ENCODE data around the gene METTL24. TPM values are rescaled to one million over a fixed set of nuclear protein-coding genes. Genes with fewer than 3 reads are reported as not detected.

The METTL24 gene
- total RNA-seq, 2 donors from 2014 or later, result 12.1 to 27.6 TPM

DNA sequence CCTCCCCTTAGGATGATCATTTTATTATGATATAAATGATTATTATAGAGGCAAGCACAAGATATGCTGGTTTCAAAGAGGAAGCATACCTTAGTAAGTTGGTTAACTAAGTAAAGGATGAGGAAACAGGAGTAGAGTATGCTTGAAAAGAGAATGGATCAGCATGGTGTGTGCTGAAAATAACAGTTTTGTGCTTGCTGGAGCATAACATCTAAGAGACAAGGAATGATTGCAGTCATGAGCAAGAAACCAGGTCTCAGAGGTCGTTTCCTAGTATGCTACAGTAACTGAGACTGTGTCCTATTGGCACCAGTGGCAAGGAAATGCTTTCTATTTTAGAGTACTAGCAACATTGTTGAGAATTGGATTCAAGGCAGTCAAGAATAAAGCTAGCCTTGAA, 143.8 kb downstream of the METTL24 start:
- TF ChIP-seq, protein P1, sequence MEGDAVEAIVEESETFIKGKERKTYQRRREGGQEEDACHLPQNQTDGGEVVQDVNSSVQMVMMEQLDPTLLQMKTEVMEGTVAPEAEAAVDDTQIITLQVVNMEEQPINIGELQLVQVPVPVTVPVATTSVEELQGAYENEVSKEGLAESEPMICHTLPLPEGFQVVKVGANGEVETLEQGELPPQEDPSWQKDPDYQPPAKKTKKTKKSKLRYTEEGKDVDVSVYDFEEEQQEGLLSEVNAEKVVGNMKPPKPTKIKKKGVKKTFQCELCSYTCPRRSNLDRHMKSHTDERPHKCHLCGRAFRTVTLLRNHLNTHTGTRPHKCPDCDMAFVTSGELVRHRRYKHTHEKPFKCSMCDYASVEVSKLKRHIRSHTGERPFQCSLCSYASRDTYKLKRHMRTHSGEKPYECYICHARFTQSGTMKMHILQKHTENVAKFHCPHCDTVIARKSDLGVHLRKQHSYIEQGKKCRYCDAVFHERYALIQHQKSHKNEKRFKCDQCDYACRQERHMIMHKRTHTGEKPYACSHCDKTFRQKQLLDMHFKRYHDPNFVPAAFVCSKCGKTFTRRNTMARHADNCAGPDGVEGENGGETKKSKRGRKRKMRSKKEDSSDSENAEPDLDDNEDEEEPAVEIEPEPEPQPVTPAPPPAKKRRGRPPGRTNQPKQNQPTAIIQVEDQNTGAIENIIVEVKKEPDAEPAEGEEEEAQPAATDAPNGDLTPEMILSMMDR (IDR thresholded peaks at IDR 0.05), result no peak
- no peaks in the 10 kb centered on the region for H3K27me3 ChIP-seq (replicated peaks; ENCODE audit: insufficient read depth)
- H3K27ac ChIP-seq, result no peak overlapping the region
- H3K4me1 ChIP-seq (ENCODE audit: control insufficient read depth in 1 of 2, low read depth in 2 of 2), result no peaks in the 10 kb centered on the region
- DNase-seq (ENCODE audit: low spot score), result no peak
- H3K9me3 ChIP-seq, result no peaks in the 10 kb centered on the region
- no peak for ATAC-seq (ENCODE audit: insufficient number of reproducible peaks, low FRiP score, low read depth)
- peaks cover 44% of the 10 kb centered on the region for H3K36me3 ChIP-seq
- no peak overlapping the region for H3K4me3 ChIP-seq

- ATAC-seq (ENCODE audit: insufficient number of reproducible peaks, low FRiP score, low read depth), result no peak
- TF ChIP-seq, protein P1 (IDR thresholded peaks at IDR 0.05), result no peak
- Histone ChIP-seq H3K4me3 (no peak overlapping the region), H3K9me3 (no peaks in the 10 kb centered on the region), H3K27ac (no peak overlapping the region), H3K4me1 (ENCODE audit: control insufficient read depth in 1 of 2, low read depth in 2 of 2) (no peaks in the 10 kb centered on the region), H3K27me3 (replicated peaks; ENCODE audit: insufficient read depth) (no peaks in the 10 kb centered on the region), H3K36me3 (peaks cover 33% of the 10 kb centered on the region)
- no peak for DNase-seq (ENCODE audit: low spot score)
Measured at GRCh38 chr6:110211753-110212152, 146.4 kb downstream of the METTL24 start.

GRCh38 chr6:110207652-110208051, 150.5 kb downstream of the METTL24 start:
- Histone ChIP-seq H3K27ac (no peak overlapping the region), H3K36me3 (peaks cover 16% of the 10 kb centered on the region), H3K27me3 (replicated peaks; ENCODE audit: insufficient read depth) (no peaks in the 10 kb centered on the region), H3K4me1 (ENCODE audit: control insufficient read depth in 1 of 2, low read depth in 2 of 2) (no peaks in the 10 kb centered on the region), H3K9me3 (no peaks in the 10 kb centered on the region), H3K4me3 (no peak overlapping the region)
- ATAC-seq (ENCODE audit: insufficient number of reproducible peaks, low FRiP score, low read depth), result no peak
- DNase-seq (ENCODE audit: low spot score), result no peak
- TF ChIP-seq, protein P1 (IDR thresholded peaks at IDR 0.05), result no peak

DNA sequence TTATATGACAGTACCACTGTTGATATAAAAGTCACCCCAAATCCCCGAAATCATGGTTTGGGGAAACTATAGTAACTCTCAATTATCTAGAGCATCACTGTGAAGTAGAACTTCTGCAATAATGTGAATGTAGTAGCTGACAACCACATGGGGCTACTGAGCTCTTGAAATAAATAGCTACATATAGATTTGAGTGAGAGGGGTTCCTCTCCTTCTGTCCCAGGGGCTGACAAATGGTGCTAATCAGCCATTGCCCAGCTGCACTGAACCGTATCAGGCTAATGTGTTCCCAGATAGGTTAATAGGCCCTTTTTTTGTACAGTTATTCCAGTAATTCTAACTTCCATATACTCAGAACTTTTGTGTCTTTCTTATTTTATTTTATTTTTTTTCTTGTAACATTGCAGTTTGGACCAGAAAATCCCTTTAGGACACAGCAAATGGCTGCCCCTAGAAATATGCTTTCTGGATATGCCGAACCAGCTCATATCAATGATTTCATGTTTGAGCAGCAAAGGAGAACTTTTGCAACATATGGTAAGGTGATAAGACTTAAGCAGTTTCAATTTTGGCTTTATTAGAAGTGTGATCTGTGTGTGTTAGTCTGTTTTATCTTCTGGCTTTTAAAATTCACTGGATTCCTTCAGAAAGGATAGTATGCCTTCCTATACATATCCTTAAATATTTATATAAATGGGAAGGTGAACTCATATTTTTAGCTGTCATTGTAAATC, 156.8 kb downstream of the METTL24 start:
- Histone ChIP-seq H3K36me3 (no peaks in the 10 kb centered on the region), H3K4me1 (ENCODE audit: control insufficient read depth in 1 of 2, low read depth in 2 of 2) (peaks cover 0 to 8% of the 10 kb centered on the region in 2 donors), H3K27ac (no peak overlapping the region), H3K27me3 (replicated peaks; ENCODE audit: insufficient read depth) (no peaks in the 10 kb centered on the region), H3K4me3 (no peak overlapping the region), H3K9me3 (no peaks in the 10 kb centered on the region)
- TF ChIP-seq, protein P1 (IDR thresholded peaks at IDR 0.05), result no peak
- ATAC-seq (ENCODE audit: insufficient number of reproducible peaks, low FRiP score, low read depth) (no peak), DNase-seq (ENCODE audit: low spot score) (no peak)

- TF ChIP-seq, protein P1 (IDR thresholded peaks at IDR 0.05), result no peak
- Histone ChIP-seq H3K27me3 (replicated peaks; ENCODE audit: insufficient read depth) (no peaks in the 10 kb centered on the region), H3K36me3 (peaks cover 3% of the 10 kb centered on the region), H3K9me3 (no peaks in the 10 kb centered on the region), H3K4me3 (no peak overlapping the region), H3K27ac (no peak overlapping the region), H3K4me1 (ENCODE audit: control insufficient read depth in 1 of 2, low read depth in 2 of 2) (peaks cover 0 to 8% of the 10 kb centered on the region in 2 donors)
- ATAC-seq (ENCODE audit: insufficient number of reproducible peaks, low FRiP score, low read depth) (no peak), DNase-seq (ENCODE audit: low spot score) (no peak)
Measured at GRCh38 chr6:110198561-110198960, 159.6 kb downstream of the METTL24 start.
